HT-29 (cell line): ENCODE results near the gene NFATC1. TPM values are rescaled to one million over a fixed set of nuclear protein-coding genes. Genes with fewer than 3 reads are reported as not detected.

Experiments used
- DNase-seq: peaks from one replicate; pipeline ENCODE4 v3.0.0-alpha.2; 2015; ENCODE audit warnings: low spot score
- total RNA-seq: library from RNA; depleted of rRNA; stranded (reverse); fragments of >200 nt; shearing (Covaris generic); gene quantifications from 2 replicates; pipeline ENCODE4 v1.2.3, GENCODE V29; 2014

The NFATC1 gene
- total RNA-seq, 1 experiment from 2014 or later: not detected

- no peak for DNase-seq
Measured at GRCh38 chr18:79388043-79388442, 7.7 kb upstream of the NFATC1 start.

DNA sequence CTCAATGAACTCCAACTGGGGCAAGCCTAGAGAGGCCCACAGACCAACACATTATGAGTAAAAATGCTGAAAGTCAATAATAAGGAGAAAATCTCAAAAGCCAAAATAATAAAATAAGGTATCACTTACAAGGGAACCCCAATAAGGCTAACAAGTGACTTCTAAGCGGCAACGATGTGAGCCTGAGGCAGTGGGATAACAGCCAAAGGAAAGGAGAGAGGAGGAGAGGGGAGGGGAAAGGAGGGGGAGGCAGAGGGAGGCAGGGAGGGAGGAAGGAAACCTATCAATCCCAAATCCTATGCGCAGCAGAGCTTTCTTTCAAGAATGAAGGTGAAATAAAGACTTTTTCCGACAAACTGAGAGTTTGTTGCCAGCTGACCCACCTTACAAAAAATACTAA lies 6.0 kb upstream of the NFATC1 start:
- no peak for DNase-seq

DNA sequence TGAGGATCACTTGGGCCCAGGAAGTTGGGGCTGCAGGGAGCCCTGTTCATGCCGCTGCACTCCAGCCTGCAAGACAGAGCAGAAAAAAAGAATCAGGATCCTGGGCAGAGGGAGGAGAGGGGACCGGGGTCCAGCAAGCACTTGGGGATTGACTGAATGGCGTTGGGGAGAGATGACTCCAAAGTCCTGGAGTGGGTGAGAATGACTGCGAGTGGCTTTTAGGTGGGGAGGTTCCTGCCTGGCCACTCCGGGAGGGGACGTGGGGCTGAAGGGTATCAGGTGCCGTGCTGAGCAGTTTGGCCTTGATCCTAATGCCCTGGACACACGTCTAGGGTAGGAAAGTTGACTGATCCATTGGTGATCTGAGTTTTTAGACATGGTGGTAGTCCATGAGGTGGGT lies 3.5 kb upstream of the NFATC1 start:
- DNase-seq: no peak

GRCh38 chr18:79393181-79393634 lies 2.5 kb upstream of the NFATC1 start:
- DNase-seq: no peak

- DNase-seq: peak; percentile 67
Measured at GRCh38 chr18:79393635-79394533, 1.8 kb upstream of the NFATC1 start.

- no peak for DNase-seq
Measured at GRCh38 chr18:79394534-79395307, 1.0 kb upstream of the NFATC1 start.

GRCh38 chr18:79395308-79395640 lies 456 bp upstream of the NFATC1 start:
- no peak for DNase-seq

- no peak for DNase-seq
Measured at GRCh38 chr18:79396431-79397246, 909 bp downstream of the NFATC1 start.

DNA sequence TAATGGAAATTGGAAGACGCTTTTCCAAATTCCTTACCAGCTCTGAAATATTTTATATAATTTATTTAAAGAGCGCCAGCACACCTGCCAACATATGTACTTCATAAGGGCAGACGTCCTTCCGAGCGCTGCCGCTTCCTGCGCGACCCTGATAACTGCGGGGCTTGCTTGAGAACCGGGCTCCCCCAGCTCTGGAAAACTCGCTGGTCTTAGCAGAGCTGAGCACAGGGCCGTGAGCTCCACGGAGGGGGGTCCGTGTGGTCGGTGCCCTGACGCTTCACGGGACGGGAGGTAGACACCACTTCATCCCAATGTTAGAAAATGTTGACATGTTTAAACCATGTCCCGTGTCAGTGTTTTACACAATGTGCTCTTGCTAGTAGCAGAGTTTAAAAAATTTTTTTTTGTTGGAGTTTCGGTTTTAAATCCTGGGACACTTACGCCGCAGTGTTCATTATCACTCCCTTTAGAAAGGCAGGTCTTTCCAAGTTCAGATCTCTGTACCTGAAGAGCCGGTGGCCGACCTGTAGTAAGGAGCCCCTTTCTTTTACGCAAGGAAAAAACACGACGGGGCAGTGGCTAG lies 1.6 kb downstream of the NFATC1 start:
- DNase-seq: no peak

GRCh38 chr18:79397830-79398761 lies 2.4 kb downstream of the NFATC1 start:
- DNase-seq: no peak

- DNase-seq: no peak
Measured at GRCh38 chr18:79399275-79400081, 3.7 kb downstream of the NFATC1 start.

DNA sequence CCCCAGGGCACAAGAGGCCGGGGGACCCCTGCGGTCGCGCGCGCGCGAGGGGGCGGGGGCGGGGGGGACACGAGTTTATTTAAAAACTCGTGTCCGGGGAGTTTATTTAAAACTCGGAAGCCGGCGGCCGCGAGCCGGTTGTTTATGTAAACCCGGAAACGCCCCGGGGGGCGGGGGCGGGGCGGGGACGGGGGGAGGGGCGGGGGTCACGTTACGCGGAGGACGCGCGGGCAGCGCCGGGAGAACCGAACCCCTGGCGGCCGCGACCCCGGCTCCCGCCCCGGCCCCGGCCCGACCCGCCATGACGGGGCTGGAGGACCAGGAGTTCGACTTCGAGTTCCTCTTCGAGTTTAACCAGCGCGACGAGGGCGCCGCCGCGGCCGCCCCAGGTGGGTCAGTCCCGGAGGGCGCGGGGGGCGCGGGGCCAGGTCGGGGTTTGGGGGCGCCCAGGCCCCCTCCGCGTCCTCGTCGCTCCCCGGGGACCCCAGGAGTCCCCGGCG lies 4.4 kb downstream of the NFATC1 start:
- no peak for DNase-seq

- no peak for DNase-seq
Measured at GRCh38 chr18:79400591-79401381, 5.1 kb downstream of the NFATC1 start.

GRCh38 chr18:79401494-79402208 lies 5.9 kb downstream of the NFATC1 start:
- no peak for DNase-seq

DNA sequence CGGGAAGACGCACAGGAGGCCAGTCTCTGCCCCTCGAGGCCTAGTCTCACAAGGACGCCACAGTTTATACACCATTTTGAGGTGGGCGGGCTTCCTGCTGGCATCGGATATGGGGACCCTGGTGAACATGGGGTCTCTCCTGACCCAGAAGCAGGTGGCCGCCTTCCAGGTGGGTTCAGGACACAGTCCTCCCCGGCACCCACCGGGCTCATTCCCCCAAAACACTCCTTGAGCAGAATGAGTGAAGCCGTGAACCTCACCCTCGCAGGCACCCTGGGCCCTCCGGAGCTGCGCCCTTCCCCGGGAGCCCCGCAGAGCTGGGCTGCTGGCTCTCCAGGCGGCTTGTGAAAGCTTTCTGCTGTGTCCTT lies 6.5 kb downstream of the NFATC1 start:
- no peak for DNase-seq

- no peak for DNase-seq
Measured at GRCh38 chr18:79402977-79403722, 7.4 kb downstream of the NFATC1 start.
